Stimulated activated effector memory CD8-positive, alpha-beta T cell treated with anti-CD3 and anti-CD28 coated beads, Interleukin-12 subunit alpha, Interleukin-12 subunit beta, amount 100 ng/mL, for 72 hours (primary cell): ENCODE results near the gene VSTM2B.
"Not testable (repeated sequence)": the region's sequence is repeated elsewhere in the genome, so short reads cannot be mapped to it uniquely, and the experiment has no call there.

Experiments used
- ATAC-seq: fragments of 150-1000 bp; cut with Tn5 transposase; 2 replicates; pipeline ENCODE4 v1.10.0; 2021
- DNase-seq, 2 donors: peaks; one replicate each; pipeline ENCODE4 v3.0.0; 2021 to 2022; ENCODE audit warnings: low spot score in 2 of 2
- H3K27ac Mint-ChIP-seq: one replicate; pipeline ENCODE4 v1.8.0; 2022; ENCODE audit warnings: mild to moderate bottlenecking, mixed read lengths
- H3K36me3 Mint-ChIP-seq: one replicate; pipeline ENCODE4 v1.8.0; 2022; ENCODE audit warnings: mild to moderate bottlenecking, mixed read lengths
- H3K4me1 Mint-ChIP-seq: one replicate; pipeline ENCODE4 v1.8.0; 2022; ENCODE audit warnings: mixed read lengths
- H3K4me3 Mint-ChIP-seq: one replicate; pipeline ENCODE4 v1.8.0; 2022; ENCODE audit warnings: mild to moderate bottlenecking, mixed read lengths
- H3K9me3 Mint-ChIP-seq: one replicate; pipeline ENCODE4 v1.8.0; 2022; ENCODE audit warnings: mixed read lengths

VSTM2B gene

DNA sequence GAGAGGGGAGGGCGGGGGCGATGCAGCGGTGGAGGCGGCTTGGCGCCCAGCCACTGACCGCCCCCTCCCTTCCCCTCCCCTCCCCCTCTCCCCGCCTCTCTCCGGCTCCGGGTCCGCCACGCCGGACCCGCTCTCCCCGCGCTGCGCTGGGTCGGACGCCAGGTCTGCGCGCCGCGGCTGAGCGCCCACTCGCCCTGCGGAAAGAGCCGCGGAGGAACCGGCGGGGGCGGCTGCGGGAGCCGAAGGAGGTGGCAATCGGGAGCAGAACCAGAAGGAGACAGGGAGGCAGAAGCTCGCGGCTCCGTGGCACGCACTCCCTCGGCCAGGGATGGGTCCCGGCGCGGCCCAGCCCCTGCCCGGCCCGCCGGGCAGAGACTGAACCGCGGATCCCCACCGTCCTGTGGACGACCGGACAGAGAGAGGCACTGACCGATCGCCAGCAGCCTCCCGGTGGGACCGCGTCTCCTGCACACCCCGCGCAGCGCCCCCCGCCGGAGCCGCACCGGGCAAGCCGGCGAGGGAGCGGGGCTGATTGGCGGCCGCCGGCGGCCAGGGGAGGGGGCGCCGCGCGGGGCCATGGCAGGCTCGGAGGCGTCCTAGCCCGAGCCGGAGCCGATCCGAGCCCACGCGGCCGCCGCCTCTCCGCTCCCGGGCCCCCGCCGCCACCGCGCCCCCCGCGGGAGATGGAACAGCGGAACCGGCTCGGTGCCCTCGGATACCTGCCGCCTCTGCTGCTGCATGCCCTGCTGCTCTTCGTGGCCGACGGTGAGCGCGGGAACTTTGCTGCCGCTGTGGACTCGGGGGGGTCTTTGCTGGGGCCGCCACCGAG lies at the start of gene VSTM2B:
VSTM2B (plus strand) TSS at position 94 of the 829 bp plus-strand sequence; CDS start at position 684, 590 bp downstream.
- Mint-ChIP-seq H3K9me3 (no peaks in the 10 kb centered on the region), H3K27ac (no peak within 1 kb of the TSS), H3K4me3 (peak within 1 kb of the TSS; percentile 66), H3K4me1 (peaks cover 37% of the 10 kb centered on the region), H3K36me3 (no peaks in the 10 kb centered on the region)
- DNase-seq (no peak), ATAC-seq (no peak)

DNA sequence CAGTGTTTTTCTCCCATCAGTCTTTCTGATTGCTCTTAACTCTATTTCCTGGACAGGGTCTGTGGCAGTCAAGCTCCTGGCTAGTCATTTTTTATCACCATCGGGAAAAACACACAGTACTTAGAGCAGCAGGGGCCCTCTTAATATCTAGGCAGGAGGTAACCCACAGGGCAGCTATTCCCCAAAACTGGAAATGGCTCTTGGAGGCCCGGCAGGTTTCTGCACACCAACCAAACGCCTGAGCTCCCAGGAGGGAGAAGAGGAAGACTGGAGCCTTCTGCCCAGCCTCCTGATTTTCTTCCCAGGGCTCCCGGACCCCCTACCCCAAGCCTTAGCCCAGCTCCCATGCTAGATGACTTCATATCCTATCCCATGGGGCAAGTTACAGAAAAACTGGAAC lies 49.3 kb upstream of the VSTM2B start:
- no peak overlapping the region for H3K4me3 Mint-ChIP-seq
- ATAC-seq, result no peak

DNA sequence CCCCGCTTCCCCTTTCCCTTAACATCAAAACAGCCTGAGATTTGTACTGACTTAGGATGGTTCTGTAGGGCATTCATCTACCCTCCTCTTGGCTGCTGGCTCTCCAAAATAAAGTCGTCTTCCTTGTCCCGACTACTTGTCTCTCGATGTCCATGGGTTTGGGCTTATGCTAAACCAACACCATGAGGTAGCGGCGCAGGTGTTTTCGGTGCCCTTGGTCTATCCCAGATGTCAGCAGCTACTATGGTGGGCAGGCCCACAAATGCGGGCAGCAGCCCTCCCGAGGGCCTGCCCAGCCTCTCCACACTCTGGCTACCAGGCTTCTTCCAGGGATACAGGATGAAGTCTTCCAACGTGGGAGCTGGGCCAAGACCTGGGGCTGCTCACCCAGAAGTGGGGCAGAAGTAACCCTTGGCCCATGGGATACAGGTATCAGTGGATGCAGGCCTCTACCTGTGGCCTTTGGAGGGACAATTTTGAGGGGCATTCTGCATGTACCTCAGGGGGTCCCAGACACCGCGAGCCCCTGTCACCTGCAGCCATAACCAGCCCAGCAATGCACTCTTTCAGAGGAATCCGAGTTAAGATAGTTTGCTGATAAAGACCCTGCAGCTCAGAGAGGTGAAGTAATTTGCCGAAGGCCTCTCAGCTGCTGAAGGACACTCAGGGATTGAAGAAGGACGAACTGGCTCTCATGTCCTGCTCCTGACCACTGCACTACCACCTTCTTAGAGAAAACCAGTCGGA lies 47.8 kb upstream of the VSTM2B start:
- no peak overlapping the region for H3K27ac Mint-ChIP-seq
- no peaks in the 10 kb centered on the region for H3K4me1 Mint-ChIP-seq
- peak in 1 of 2 donors; percentile 34 for DNase-seq
- no peak overlapping the region for H3K4me3 Mint-ChIP-seq
- peaks cover 7% of the 10 kb centered on the region for H3K9me3 Mint-ChIP-seq
- H3K36me3 Mint-ChIP-seq, result no peaks in the 10 kb centered on the region
- ATAC-seq, result no peak

More for the DNA sequence above, 49.3 kb upstream of the VSTM2B start:
- DNase-seq, result no peak
- Mint-ChIP-seq H3K27ac (no peak overlapping the region), H3K36me3 (no peaks in the 10 kb centered on the region), H3K4me1 (no peaks in the 10 kb centered on the region), H3K9me3 (peaks cover 7% of the 10 kb centered on the region)

DNA sequence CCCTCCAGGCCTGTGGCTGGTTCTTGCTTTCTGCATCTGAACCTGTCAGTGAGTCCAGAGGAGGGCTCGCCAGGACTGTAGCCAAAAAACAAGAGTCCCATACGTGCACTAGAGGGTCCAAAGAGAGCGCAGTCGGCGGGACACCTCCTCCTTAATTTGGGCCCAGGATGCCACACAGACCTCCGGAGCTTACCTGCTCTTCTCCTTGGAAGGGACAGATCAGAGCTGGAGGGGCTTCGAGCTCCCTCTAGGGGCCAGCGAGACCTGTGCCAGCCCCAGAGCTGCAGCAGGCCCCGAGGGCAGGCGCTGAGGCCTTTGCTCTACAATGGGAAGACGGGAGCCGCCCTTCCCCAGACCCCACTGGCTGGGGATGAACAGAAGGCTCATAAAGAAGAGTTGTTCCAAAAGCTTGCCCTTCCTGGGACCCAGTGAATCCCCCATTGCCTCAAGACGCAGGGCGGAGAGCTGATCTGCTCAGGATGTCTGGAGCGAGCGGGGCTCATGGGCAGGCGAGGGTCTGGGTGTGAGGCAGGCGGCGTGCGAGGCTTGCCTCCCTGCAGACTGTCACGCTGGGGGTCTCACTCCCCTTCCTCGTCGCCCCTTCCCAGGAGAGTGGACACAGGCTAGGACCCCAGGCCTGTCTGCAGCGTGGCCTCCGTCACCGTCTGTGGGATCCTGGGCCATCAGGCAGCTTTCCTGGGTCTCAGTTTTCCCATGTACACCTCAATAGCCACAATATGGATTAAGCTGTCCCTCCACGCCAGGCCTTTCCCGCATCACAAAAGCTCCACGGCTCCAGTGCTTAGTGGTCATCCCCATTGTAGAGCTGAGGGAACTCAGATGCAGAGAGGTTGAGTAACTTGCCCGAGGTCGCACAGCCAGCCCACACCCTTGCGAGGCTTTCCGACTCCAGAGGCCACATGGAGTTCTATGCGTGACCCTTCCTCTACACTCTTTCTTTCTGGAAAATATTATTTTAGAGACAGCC lies 46.9 kb upstream of the VSTM2B start:
- peaks cover 7% of the 10 kb centered on the region for H3K9me3 Mint-ChIP-seq
- no peaks in the 10 kb centered on the region for H3K36me3 Mint-ChIP-seq
- ATAC-seq (peak; percentile 57), DNase-seq (peak in 1 of 2 donors; percentile 51)
- H3K27ac Mint-ChIP-seq, result no peak overlapping the region
- H3K4me1 Mint-ChIP-seq, result no peaks in the 10 kb centered on the region
- no peak overlapping the region for H3K4me3 Mint-ChIP-seq

DNA sequence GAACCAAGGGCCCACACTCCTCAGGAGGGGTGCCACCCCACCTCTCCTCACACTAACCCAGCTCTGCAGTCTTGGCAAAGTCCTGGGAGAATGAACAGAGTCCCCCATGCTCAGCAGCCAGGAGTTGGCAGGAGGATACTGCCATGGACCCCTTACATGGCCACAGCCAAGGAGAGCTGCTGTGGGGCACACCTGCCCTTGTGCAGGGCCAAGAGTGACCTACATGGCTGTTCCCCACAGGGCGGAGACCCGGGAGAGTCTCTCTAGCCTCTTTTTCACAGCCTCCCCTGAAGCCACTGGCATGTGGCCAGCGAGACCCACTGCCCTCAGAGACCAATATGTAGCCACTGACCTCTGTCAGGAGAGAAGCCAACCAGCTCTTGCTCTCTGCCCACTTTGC lies 45.9 kb upstream of the VSTM2B start:
- H3K36me3 Mint-ChIP-seq, result no peaks in the 10 kb centered on the region
- H3K4me3 Mint-ChIP-seq, result no peak overlapping the region
- H3K4me1 Mint-ChIP-seq, result no peaks in the 10 kb centered on the region
- H3K9me3 Mint-ChIP-seq, result peaks cover 7% of the 10 kb centered on the region
- H3K27ac Mint-ChIP-seq, result no peak overlapping the region
- peak in 1 of 2 donors; percentile 26 for DNase-seq
- ATAC-seq, result no peak

DNA sequence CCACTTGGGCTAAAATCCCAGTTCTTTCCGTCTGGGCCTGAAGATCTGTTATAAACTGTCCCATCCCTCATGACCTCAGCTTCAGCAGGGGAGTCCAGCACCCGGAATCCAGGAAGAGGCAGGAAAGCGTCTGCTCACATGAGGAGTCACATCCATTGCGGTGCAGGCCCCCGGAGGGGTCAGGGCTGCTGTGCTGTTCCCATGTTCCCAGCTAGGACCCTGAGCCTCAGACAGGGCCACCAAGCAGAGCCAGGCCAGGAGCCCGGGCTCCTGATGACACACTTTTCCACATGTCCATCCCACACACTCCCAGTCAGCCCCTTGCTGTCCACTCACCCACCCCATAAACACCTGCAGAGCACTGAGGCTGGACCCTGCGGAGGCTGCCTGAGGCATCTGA lies 45.3 kb upstream of the VSTM2B start:
- no peaks in the 10 kb centered on the region for H3K36me3 Mint-ChIP-seq
- no peak for ATAC-seq
- H3K9me3 Mint-ChIP-seq, result peaks cover 7% of the 10 kb centered on the region
- no peaks in the 10 kb centered on the region for H3K4me1 Mint-ChIP-seq
- H3K27ac Mint-ChIP-seq, result no peak overlapping the region
- H3K4me3 Mint-ChIP-seq, result no peak overlapping the region
- DNase-seq, result peak in 1 of 2 donors; percentile 6

DNA sequence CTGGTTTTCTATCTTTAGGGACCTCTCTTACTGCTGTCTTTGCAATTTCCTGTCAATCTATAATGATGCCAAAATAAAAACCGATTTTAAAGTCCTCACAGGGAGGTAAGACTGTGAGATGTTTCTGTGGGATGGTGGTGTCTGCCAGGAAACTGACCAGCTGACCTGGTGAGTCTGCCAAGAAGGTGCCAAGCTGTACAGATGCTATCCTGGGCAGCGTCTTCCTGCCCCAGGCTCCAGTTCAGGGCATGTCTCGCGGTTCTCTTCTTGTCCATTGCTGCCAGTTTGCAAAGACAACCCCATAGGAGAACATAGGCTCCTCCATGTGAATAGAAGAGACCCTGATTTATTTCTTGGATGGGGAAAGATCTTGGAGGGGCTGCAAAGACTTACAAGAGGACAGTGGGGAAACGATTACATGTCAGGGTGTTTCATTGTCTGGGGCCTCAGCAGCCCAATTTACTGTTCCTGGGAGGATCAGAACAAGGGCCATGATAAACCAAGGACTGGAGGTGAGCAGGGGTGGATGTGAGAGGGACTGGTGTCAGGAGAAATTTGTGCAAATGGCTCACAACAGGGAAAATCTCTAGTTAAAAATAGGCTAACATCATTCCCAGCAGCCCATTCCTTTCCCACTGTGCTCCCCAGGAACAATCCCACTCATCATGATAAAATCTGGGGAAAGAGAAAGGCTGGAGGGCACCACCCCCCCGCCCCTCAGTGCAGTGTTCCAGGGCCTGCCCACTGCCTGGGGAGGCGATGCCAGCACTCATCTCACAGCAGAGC lies 42.7 kb upstream of the VSTM2B start:
- no peaks in the 10 kb centered on the region for H3K36me3 Mint-ChIP-seq
- H3K9me3 Mint-ChIP-seq, result peaks cover 7% of the 10 kb centered on the region
- no peak for ATAC-seq
- no peak overlapping the region for H3K4me3 Mint-ChIP-seq
- H3K4me1 Mint-ChIP-seq, result no peaks in the 10 kb centered on the region
- H3K27ac Mint-ChIP-seq, result no peak overlapping the region
- DNase-seq, result peak in 1 of 2 donors; percentile 13

DNA sequence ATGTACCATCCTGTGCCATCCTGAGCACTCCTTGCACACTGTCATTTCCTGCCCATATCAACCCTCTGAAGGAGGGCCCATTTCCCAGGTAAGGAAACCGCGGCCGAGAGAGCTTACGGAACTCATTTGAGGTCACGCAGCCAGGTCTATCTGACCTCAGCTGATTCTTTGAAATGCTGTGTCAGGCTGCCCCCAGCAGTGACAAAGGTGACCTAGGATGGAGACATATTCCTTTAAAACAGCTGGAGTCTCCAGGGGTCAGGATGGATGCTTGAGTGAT lies 42.2 kb upstream of the VSTM2B start:
- ATAC-seq, result no peak
- H3K27ac Mint-ChIP-seq, result no peak overlapping the region
- H3K4me1 Mint-ChIP-seq, result no peaks in the 10 kb centered on the region
- no peak overlapping the region for H3K4me3 Mint-ChIP-seq
- no peak for DNase-seq
- peaks cover 7% of the 10 kb centered on the region for H3K9me3 Mint-ChIP-seq
- no peaks in the 10 kb centered on the region for H3K36me3 Mint-ChIP-seq

DNA sequence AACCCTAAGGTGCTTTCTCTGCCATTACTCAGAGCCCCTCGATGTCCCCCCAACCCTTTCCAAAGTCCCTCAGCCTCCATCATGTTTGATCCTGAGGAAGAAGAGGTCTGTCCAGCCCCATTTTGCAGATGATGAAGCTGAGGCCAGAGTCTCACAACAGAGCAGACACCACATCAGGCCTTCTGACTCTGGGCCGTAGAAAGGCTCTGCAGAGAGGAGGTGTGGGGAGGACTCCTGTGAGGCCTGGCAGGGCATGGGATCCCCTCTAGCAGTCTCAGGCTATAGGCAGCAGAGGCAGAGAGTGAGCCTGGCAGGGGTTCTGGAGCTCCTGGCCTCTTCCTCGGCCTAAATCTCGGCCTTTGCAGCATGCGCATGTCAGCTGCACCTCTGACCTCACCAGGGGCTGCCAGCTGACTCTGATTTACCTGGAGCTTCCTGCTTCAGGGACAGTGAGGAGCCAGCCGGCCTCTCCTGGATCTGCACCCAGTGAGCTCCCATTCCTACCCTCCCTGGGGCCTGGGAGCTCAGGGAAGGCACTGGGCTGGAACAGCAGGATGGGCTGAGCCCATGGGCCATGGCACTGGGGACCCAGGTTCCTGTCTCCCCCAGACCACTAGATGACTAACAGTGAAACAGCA lies 41.7 kb upstream of the VSTM2B start:
- Mint-ChIP-seq H3K36me3 (no peaks in the 10 kb centered on the region), H3K27ac (no peak overlapping the region), H3K9me3 (peaks cover 7% of the 10 kb centered on the region), H3K4me3 (no peak overlapping the region), H3K4me1 (no peaks in the 10 kb centered on the region)
- DNase-seq (peak in 1 of 2 donors; percentile 26), ATAC-seq (no peak)

DNA sequence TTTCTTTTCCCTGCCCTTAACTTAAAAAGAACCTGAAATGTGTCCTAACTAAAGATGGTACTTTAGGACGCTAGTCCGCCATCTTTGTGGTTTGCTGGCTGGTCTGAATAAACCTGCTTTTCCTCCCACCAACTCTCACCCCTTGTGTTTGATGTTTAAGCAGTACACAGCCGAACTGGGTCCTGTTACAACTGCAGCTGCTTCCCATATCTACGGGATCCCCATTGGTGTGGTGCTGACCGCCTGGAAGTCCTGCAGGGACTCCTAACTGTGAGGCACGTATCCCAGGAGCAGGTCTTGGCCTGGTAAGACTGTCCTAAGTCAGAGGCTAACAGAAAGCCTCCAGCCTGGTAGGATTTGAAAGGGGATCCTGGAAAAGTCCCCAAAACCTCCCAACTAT lies 40.9 kb upstream of the VSTM2B start:
- no peaks in the 10 kb centered on the region for H3K4me1 Mint-ChIP-seq
- ATAC-seq (no peak), DNase-seq (no peak)
- no peak overlapping the region for H3K4me3 Mint-ChIP-seq
- H3K36me3 Mint-ChIP-seq, result no peaks in the 10 kb centered on the region
- peaks cover 4% of the 10 kb centered on the region for H3K9me3 Mint-ChIP-seq
- H3K27ac Mint-ChIP-seq, result no peak overlapping the region

DNA sequence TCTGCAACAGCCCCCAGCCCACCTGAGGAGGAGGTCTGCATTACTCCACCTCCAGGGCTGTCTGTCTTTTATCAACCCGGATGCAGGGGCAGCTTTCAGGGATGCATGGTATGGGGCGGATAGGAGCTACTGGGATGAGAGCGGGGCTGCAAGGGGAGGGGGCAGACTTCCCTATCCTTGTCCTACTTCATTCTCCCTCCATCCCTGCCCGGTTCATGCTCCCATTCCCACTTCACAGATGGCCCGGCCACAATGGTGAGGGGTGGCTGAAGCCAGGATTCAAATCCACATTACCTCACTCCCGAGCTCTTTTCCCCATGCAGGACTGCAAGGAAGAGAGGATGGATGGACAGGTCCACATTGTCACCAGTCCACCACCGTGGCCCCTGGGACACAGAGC lies 40.5 kb upstream of the VSTM2B start:
- Mint-ChIP-seq H3K36me3 (no peaks in the 10 kb centered on the region), H3K27ac (no peak overlapping the region)

GRCh38 chr19:29486961-29487360 lies 38.8 kb upstream of the VSTM2B start:
- H3K4me3 Mint-ChIP-seq, H3K36me3 Mint-ChIP-seq, H3K4me1 Mint-ChIP-seq, H3K9me3 Mint-ChIP-seq, ATAC-seq, H3K27ac Mint-ChIP-seq: not testable (repeated sequence)
- DNase-seq, result peak in 1 of 2 donors; percentile 8

More for the DNA sequence above, 40.5 kb upstream of the VSTM2B start:
- Mint-ChIP-seq H3K4me3 (no peak overlapping the region), H3K4me1 (no peaks in the 10 kb centered on the region), H3K9me3 (peaks cover 4% of the 10 kb centered on the region)
- ATAC-seq (no peak), DNase-seq (no peak)

- no peak overlapping the region for H3K4me3 Mint-ChIP-seq
- H3K9me3 Mint-ChIP-seq, result no peaks in the 10 kb centered on the region
- DNase-seq (peak in 1 of 2 donors; percentile 18), ATAC-seq (no peak)
- no peaks in the 10 kb centered on the region for H3K36me3 Mint-ChIP-seq
- no peaks in the 10 kb centered on the region for H3K4me1 Mint-ChIP-seq
- no peak overlapping the region for H3K27ac Mint-ChIP-seq
Observed at GRCh38 chr19:29487432-29487831, 38.4 kb upstream of the VSTM2B start.

DNA sequence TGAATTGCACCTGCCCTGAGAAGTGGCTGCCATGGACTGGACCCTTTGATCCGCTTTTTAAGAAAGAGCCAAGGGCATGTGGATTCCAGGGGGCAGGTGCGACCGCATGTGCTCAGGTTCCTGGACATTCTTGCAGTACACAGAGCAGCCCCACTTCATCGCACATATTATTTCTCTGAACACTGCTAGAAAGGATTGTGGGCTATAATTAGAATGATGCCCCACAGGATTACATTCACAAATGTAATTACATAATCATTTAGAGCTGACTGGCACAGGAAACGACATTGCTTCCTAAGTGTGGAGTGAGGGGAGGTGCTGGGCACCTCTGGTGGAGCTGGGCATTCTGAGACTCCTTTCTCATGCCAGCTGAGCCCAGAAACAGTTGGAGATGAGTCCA lies 37.5 kb upstream of the VSTM2B start:
- Mint-ChIP-seq H3K4me1 (no peaks in the 10 kb centered on the region), H3K4me3 (no peak overlapping the region), H3K9me3 (no peaks in the 10 kb centered on the region), H3K27ac (no peak overlapping the region), H3K36me3 (no peaks in the 10 kb centered on the region)
- DNase-seq (no peak), ATAC-seq (no peak)
